GM08714 (cell line): ENCODE results near the gene SULT1A2.
"Not testable (repeated sequence)": the region's sequence is repeated elsewhere in the genome, so short reads cannot be mapped to it uniquely, and the experiment has no call there.

ENCODE experiments used
- H3K4me3 ChIP-seq: fragments of 200-500 bp; sonication (Bioruptor generic); 2 replicates; pipeline ENCODE4 v1.5.1; 2014; ENCODE audit warnings: mild to moderate bottlenecking, low read length, inconsistent platforms
- ZNF274 ChIP-seq: IDR thresholded peaks from 2 replicates; pipeline ENCODE4 v1.6.1; 2012; ENCODE audit warnings: mild to moderate bottlenecking, low read depth, low read length

Gene SULT1A2

DNA sequence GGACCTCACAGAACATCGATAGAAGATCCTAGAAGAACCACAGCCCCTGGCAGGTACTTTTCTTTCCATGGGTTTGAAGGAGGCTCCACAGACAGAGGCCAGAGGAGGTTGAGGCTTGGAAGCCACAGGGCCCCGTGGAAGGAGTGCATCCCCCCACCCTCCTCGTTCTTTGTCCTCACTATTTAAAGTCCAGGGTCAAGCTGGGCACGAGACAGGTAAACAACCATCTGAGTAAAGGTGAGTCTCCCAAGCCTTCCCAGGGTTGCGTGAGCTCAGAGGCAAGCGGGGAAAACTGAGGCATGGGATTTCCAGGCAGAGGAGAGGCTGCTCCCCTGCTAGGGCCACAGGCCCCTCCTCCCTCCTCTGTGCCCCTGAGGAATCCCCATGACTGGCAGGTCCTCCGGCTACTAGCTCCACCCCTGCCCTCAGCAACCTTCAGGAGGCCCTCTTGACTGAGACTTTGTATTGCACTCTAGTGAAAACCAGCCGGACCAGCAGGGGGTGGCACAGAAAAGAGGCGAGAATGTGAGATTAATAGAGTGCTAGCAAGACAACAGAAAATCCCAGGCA is 927 bp upstream of the SULT1A2 start:
- TF ChIP-seq ZNF274 = no peak
- no peak overlapping the region for H3K4me3 ChIP-seq

DNA sequence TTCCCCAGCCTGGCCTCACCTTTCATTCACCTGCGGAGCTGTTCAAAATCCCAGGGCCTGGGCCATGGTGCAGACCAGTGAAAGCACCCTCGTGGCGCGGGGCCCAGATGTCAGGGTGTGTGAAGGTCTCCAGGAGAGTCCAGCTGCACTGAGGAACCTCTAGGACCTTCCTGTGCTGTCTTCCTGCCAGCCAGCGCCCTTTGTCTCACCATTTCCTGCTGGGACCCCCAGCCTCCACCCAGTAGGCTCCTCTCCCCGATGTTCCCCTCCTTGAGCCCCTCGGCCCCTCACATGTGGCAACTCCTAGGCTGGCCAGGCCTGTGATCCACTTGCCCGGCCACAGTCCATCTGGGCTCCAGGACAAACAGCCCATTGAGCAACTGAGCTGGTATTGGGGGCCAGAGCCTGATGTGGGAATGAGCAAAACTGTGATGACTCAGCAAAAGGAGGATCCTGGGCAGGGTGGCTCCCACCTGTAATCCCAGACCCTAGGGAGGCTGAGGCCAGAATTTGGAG is 677 bp downstream of the SULT1A2 start:
- H3K4me3 ChIP-seq = no peak overlapping the region
- no peak for TF ChIP-seq ZNF274

DNA sequence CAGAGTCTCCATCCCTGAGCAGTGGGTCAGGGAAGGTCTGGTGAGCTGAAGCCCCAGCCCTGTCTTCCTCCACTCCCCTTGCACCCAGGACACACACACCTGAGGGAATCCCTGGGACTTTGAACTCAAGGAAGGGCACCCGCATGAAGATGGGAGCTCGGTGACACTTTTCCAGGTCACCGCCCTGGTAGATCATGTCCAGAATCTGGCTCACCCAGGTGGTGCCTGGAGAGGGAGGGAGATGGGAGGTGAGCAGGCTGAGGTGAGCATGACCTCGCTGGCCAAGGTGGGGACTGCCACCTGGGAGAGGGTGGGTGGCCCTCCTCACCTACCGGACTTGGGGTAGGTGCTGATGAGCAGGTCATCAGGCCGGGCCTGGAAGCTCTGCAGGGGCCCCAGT is 1.4 kb downstream of the SULT1A2 start:
- H3K4me3 ChIP-seq = not testable (repeated sequence)

DNA sequence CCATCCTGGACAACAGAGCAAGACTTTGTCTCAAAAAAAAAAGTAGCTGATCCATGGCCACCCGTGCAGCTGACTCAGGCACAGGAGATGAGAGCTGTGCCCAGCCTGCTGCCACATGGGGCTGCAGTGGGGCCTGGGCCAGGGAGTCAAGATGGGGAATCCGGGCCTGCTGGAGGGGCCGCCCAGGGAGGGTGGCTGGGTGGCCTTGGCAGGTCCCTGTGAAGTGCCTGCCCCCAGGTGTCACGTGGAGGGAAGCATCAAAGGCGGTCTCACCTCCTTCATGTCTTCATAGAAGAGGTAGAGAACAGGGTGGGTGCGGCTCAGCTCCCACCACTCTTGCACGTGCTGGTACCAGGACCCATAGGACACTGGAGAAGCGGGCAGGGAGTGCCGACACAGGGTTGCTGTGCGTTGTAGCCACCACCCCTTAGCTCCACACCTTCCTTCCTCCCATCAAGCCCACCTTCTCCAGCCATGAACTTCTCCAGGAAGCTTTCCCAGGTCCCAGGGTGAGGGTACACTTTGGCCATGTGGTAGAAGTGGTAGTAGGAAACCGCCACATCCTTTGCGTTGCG is 3.8 kb downstream of the SULT1A2 start:
- H3K4me3 ChIP-seq = no peak overlapping the region
- no peak for TF ChIP-seq ZNF274

DNA sequence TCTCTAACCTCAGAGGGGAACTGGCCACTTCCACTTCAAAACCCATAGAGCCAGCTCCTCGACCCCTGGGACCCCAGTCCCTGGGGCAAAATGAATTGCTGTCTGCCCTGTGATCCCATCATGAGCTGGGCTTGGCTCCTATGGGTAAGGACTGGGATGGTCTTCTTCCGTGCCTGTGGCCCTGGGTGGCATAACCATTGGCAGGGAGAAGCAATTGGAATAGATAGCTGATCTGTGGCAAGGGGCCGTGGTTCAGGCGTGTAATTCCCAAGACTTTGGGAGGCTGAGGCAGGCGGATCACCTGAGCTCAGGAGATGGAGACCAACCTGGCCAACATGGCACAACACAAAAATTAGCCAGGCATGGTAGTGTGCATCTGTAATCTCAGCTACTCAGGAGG is 4.3 kb downstream of the SULT1A2 start:
- TF ChIP-seq ZNF274 = no peak
- no peak overlapping the region for H3K4me3 ChIP-seq

DNA sequence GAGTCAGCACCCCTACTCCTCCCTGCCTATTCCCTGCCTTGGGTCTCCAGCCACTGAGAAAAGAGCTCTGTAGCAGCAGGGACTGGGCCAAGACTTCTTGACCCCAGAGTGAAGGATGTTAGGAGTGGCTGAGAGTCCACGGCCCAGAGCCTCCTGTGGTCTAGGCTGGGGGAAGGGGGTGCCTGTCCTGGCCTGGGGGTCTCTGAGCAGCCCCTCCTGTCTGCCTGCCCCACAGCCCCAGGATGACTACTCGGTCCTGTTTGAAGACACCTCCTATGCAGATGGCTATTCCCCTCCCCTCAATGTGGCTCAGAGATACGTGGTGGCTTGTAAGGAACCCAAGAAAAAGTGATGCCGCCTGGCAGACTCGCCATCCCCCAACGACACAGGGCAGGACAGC is 5.5 kb downstream of the SULT1A2 start:
- H3K4me3 ChIP-seq = no peak overlapping the region
- no peak for TF ChIP-seq ZNF274

DNA sequence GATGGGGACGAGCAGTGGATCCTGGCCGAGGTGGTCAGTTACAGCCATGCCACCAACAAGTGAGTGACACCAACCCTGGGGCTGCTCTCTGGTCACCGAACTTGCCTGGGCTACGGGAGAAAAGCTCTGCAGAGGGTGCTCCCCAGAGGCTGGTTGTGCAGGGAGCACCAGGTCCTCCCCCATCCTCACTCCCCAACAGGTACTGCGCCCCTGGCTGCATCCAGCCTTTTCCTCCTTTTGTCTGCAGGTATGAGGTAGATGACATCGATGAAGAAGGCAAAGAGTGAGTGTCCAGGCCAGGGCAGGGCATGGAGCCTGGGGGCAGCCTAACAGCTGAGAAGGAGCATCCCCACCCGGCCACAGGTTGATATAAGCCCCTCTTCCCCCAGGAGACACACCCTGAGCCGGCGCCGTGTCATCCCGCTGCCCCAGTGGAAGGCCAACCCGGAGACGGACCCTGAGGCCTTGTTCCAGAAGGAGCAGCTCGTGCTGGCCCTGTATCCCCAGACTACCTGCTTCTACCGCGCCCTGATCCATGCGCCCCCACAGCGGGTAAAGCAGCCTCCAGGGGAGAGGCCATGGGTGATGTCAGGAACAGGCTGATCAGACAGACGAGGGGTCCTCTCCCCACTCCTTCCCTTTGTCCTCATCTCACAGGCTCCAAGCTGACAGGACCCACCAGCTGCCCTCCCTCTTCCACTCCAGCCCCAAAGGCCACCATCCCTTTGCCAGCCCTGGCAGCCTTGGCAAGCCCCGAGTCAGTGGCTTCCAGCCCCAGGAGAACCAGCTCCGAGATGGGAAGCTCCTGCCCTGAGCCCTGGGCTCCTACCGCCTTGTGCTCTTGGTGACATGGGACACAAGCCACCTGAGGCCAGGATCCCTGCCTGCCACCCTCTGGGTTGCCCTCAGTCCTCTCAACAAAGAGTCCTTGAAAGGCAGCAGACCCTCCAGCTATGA is 6.2 kb downstream of the SULT1A2 start:
- H3K4me3 ChIP-seq = no peak overlapping the region
- no peak for TF ChIP-seq ZNF274

DNA sequence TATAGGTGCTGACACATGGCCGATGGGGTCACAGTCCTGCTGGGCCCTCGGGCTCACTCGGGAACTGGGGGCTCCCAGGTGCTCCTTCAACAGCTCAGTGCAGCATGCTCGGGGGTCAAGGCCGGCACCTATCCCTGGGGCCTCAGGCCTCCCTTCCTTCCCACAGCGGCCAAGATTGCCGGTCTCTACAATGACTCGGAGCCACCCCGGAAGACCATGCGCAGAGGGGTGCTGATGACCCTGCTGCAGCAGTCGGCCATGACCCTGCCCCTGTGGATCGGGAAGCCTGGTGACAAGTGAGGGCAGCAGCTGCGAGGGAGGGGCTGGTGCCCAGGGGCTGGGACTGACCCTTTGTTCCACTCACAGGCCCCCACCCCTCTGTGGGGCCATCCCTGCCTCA is 6.9 kb downstream of the SULT1A2 start:
- no peak for TF ChIP-seq ZNF274
- H3K4me3 ChIP-seq = no peak overlapping the region

DNA sequence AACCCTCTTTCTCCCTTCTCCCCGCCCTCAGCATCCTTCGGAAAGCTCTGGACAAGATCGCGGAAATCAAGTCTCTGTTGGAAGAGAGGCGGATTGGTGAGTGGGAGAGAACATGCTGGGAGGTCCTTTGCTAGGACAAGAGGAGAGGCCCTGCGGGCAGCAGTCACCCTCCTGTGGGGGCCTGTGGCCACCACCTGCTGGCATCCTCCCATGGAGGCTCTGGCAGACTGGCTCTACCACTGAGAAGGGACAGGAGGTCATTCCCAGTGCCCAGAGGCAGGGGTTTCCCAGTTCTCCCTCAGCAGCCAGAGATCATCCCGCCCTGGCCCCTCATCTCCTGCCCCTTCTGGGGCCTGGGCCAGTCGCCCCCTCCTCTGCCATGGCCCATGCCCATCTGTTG is 7.8 kb downstream of the SULT1A2 start:
- no peak overlapping the region for H3K4me3 ChIP-seq
- no peak for TF ChIP-seq ZNF274

DNA sequence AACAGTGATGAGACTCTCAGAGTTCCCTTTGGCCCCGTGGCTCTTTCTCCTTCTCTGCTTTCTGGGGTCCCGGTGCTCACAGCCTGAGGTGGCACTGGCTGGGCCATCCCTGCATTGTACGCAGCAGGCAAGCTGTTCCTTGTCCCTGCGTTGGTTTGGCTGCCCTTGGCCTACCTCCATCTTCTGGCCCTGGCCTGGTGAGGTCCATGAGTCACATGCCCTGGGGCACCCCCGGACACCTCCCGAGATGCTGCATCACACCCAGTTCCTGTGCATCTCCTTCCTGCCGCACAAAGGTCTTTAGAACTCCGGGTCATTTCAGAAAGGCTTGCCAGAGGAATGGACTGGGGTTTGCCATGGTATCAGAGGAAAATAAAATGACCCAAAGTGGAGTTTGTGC is 9.5 kb downstream of the SULT1A2 start:
- no peak overlapping the region for H3K4me3 ChIP-seq
- no peak for TF ChIP-seq ZNF274

DNA sequence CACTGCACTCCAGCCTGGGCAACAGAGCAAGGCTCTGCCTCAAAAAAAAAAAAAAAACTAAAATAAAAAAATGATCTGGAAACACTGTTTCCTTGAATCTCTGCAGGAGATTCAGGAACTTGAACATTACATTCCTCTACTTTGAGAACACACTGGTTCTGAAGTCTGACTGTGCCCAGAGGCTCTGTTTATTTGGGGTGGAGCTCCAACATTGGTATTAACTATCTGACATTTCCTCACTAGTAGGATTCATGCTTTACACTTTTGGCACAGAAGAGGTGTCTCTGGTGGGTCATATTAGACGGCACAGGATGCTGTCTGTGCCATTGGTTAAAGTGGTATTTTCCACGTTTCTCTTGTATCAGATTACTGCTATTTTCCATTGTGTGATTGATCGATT is 10.4 kb downstream of the SULT1A2 start:
- no peak overlapping the region for H3K4me3 ChIP-seq
- TF ChIP-seq ZNF274 = no peak

DNA sequence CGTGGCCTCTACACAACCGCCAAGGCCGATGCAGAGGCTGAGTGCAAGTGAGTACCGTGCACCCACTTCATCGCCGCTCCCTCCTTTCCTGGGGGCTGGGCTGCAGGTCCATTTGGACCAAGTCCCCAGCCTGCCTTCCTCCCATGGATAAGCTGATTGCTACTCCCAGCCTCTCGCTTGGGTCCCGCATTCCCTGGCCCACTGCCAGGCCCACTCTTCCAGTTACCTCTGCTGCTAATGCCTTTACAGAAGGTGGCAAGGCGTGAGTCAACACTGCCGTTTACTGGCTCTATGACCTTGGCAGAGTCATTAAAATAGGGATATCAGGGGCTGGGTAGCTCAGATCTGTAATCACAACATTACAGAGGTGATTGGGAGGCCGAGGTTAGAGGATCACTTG is 11.2 kb downstream of the SULT1A2 start:
- TF ChIP-seq ZNF274 = no peak
- H3K4me3 ChIP-seq = no peak overlapping the region

DNA sequence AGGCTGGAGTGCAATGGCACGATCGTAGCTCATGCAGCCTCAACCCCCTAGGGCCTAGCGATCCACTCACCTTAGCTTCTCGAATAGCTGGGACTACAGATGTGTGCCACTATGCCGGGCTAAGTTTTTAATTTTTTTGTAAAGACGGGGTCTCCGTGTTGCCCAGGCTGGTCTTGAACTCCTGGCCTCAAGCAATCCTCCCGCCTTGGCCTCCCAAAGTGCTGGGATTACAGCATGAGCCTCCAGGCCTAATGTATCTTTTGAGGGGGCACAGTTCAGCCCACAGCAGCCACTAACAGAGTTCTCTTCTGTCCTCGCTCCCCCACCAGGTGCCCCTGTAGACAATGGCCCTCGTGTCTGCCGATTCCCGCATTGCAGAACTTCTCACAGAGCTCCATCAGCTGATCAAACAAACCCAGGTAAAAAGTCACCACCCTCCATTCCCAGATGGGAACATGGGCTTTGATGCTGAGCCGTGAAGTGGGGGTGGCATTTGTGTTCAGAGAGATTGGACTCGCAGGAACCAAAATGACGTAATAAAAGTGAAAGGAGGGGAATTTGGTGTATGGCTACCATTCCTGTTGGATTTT is 16.0 kb downstream of the SULT1A2 start:
- H3K4me3 ChIP-seq = no peak overlapping the region
- TF ChIP-seq ZNF274 = no peak

DNA sequence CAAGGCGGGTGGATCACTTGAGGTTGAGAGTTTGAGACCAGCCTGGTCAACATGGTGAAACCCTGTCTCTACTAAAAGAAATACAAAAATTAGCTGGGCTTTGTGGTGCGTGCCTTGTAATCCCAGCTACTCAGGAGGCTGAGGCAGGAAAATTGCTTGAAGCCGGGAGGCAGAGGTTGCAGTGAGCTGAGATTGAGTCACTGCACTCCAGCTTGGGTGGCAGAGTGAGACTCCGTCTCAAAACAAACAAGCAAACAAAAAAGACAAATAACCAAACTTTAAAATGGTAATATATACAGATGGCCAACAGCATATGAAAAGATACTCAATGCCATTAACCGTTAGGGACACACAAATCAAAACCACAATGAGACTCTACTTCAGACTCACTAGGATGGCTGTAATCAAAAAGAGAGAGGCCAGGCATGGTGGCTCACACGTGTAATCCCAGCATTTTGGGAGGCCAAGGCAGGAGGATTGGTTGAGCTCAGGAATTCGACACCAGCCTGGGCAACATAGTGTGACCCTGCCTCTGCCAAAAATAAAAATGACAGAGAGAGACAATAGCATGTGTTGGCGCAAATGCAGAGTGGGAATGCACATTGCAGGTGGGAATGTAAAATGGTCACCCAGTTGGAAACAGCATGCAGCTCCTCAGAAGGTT is 21.3 kb downstream of the SULT1A2 start:
- H3K4me3 ChIP-seq = no peak overlapping the region
- no peak for TF ChIP-seq ZNF274
